GM19438 (cell line): ENCODE measurements around the gene EIF3J.
"Not testable (repeated sequence)": the region's sequence is repeated elsewhere in the genome, so short reads cannot be mapped to it uniquely, and the experiment has no call there.

Experiments used
- ATAC-seq: cut with Tn5 transposase; IDR thresholded peaks from one replicate; pipeline ENCODE4 v1.9.1; 2021; ENCODE audit warnings: low read depth; ENCODE audit not compliant: unreplicated experiment

The EIF3J gene

DNA sequence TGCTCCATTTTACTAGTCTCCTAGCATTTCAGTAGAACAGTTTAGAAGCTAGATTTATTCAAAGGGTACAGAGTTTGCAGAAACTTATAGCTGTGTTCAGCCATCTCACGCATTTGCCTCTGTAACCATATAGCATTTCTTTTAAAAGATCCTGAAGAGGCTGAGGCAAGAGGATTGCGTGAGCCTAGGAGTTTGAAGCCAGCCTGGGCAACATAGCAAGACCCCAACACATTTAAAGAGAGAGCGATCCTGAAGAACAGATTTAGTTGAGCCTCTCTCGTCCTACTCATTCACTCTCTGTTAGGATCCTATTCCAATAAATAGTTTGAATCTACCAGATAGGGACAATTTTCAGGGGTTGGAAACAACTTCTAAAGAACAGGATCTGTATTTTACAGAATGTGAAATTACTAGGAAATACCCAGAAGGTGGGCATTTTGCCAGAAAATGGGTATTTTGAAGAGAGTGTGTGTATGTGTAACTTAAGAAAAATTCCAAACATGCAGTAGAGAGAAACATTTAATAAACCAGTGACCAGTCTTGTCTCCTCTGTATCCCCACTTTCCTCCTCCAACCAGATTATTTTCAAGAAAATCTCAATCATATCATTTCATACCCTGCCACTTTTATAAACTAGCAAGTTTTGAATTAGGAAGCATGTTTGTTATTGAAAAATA, 4.5 kb downstream of the EIF3J start:
- ATAC-seq: no peak

DNA sequence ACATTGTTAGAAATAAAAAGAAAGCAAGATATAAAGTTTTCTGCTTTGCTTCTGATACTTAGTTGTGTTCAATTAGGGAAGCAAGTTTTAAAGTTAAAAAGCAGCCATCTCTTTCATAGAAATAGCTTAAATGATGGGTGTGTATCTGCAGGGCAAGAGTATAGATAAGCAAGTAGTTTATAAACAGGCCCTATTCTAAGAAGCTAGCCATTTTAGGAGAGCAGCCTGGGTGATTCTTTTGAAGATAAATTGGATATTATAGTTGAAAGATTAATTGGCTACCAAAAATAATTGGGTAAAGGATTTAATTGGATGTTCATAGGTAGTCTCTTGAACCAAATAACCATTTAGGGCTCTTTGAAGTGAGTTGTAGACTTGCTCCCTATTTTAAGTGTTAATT, 5.6 kb downstream of the EIF3J start:
- ATAC-seq: no peak

DNA sequence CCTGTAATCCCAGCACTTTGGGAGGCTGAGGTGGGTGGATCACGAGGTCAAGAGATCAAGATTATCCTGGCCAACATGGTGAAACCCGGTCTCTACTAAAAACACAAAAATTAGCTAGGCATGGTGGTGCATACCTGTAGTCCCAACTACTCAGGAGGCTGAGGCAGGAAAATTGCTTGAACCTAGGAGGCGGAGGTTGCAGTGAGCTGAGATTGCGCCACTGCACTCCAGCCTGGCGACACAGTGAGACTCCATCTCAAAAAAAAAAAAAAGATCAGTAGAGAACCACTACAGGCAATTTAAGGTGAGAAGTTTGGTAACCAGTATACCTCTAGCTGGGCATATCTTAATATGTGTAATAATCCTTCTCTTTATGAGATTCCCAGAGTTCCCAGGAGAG, 7.8 kb downstream of the EIF3J start:
- not testable (repeated sequence) for ATAC-seq

- no peak for ATAC-seq
Observed at GRCh38 chr15:44545913-44546802, 9.2 kb downstream of the EIF3J start.

DNA sequence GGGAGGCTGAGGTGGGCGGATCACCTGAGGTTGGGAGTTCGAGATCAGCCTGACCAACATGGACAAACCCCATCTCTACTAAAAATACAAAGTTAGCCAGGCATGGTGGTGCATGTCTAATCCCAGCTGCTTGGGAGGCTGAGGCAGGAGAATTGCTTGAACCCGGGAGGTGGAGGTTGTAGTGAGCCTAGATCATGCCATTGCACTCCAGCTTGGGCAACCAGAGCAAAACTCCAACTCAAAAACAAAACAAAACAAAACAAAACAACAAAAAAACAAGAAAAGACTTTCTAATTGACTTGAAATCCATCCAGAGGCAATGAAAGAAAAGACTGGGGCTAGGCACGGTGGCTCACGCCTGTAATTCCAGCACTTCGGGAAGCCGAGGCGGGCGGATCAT, 12.2 kb downstream of the EIF3J start:
- ATAC-seq: not testable (repeated sequence)

DNA sequence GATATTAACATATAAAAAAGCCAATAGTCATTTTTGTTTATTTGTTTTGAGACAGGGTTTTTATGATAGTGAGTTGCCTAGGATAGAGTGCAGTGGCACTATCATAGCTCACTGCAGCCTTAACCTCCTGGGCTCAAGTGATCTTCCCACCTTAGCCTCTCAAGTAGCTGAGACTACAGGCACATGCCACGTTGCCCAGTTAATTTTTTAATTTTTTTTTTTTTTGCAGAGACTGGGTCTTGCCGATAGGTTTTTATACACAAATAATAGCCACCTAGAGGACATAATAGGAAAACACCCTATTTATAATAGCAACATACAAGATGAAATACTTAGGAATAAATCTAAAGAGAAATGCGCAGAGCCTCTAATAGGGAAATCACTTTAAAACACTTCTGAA, 13.3 kb downstream of the EIF3J start:
- ATAC-seq: no peak

GRCh38 chr15:44550734-44551133, 13.8 kb downstream of the EIF3J start:
- no peak for ATAC-seq

- no peak for ATAC-seq
Observed at GRCh38 chr15:44554934-44555723, 18.2 kb downstream of the EIF3J start.

DNA sequence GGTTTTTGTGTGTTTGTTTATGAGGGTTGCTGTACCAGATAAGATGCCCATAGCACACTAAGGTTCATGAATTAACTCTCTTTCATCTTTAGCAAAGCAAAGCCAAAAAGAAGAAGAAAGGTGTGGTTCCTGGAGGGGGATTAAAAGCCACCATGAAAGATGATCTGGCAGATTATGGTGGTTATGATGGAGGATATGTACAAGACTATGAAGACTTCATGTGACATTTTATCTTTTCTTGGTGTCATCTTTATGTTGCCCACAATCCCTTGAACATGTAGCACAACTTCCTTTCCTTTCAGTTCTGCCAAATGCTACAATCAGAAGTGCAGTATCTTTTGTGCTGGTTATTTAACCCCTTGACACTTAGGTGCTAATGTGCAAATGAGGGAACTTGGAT, 24.0 kb downstream of the EIF3J start:
- not testable (repeated sequence) for ATAC-seq

DNA sequence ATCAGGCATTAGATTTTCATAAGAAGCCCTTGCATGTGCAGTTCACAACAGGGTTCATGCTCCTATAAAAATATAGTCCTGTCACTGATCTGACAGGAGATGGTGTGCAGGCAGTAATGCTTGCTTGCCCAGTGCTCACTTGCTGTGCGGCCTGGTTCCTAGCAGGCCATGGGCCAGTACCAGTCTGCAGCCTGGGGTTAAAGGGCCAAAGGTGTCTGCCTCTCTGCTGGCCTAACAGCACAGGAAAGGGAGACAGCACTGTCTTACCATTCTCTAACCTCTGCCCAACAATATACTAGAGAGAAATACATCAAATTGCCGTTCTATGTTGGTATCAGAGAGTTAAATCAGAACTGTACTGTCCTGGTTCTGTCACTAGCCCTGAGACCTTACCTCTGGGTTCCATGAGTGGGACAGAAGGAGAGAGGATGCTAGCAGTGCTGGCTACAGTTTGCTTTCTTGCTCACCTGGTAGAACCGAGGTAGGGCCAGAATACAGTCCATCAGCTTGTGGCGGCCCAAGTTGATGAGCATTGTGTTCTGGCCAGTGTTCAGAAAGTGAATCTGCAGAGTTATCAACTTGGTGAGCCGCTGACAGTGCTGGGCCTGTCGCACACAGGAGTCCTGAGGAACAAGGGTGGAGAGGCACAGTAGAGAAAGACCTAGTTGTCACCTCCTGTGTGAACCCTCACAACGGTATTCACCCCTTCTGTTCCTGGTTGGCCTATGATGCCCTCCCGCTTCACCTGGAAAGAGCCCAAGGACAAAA, 28.6 kb downstream of the EIF3J start:
- ATAC-seq: no peak

DNA sequence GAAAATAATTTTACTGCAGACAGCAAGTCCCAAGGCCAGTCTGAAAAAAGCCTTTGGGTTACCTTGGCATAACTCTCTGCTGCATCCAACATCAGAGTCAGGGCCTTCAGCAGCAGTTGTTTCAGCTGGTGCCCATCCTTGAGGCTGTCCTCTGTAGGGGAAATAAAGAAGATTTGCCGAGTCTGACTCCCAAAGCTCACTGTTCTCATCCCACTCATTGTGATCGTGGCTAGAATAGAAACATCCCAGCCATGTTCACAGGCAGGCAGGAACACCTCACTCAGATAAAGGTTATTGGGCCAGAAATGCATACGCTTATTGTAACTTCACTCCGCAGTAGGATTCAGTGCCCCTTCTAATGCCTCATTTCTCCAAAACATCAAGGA, 29.2 kb downstream of the EIF3J start:
- no peak for ATAC-seq

GRCh38 chr15:44568338-44568737, 31.4 kb downstream of the EIF3J start:
- ATAC-seq: no peak

- ATAC-seq: no peak
Observed at GRCh38 chr15:44569316-44569715, 32.4 kb downstream of the EIF3J start.

DNA sequence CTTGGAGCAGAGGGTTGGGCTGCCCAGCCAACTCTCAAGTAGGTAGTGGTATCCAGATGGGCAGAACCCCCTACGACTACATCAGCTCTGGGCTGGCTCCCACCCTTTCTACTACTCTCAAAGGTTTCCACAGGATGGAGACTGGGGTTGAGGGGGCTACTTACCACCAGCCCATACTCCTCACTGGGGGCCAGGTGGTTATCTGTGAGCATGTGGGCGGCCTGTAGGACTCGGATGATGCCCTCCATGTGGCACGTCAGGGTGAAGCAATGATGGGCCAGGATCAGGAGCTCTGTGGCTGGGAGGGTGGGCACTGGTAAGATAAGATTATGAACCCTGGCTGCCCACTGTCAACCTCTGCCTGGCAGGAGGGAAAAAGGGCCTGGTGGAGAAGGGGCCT, 33.4 kb downstream of the EIF3J start:
- ATAC-seq: no peak

- ATAC-seq: no peak
Observed at GRCh38 chr15:44573386-44573785, 36.4 kb downstream of the EIF3J start.

DNA sequence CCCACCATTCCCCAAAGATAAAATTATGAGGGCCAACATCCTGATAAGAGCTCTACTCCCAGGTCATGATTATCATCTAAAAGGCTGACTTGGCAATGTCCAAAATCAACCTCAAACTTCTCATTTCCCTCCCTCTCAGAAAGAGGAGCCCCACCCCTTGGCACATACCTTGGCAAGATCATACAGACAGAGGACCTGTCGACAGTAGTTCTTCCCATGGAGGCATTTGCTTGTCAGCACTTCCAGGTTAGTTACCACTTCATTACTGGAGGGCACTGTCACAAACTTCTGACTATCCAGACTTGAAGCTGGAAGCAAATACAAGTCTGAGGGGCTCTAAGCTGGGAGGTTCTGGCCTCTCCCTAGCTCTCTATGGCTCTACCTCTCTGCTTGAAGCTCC, 37.8 kb downstream of the EIF3J start:
- ATAC-seq: no peak

DNA sequence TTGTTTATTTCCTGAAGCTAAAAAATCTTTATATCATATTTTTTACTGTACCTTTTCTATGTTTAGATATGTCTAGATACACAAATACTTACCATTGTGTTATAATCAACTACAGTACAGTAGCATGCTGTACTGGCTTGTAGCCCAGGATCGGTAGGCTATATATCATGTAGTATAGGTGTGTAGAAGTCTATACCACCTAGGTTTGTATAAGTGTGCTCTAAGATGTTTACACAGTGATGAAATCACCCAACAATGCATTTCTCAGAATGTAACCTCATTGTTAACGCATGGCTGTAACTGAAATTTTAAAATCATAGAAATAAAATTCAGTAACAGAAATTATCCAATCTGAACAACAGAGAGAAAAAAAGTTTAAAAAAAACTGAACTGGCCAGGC, 43.2 kb downstream of the EIF3J start:
- ATAC-seq: no peak

DNA sequence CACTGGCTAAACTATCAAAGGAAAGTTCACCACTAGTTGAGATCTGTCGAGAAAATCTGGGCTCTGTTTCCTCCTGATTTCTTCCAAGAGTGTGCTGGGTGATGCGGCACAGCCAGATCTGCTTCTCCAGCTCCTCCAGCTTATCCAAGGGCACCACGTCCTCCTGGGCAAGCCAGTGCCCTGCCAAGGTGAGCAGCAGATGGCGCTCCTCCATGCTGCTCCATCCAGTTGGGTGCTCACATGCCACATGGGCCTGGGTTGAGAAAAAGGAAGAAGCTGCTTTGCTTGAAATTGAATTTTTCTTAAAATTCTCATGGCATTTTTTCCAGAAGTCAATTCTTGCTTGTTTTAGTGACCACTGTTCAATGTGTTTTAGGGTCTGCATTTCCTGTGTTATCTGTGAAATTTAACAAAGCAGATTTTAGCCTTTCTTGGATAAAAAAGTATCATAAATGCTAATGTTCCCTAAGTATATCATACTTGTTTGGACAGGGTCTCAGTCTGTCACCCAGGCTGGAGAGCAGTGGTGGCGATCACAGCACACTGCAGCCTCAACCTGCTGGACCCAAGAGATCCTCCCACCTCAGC, 47.3 kb downstream of the EIF3J start:
- no peak for ATAC-seq

GRCh38 chr15:44585633-44586032, 48.7 kb downstream of the EIF3J start:
- ATAC-seq: no peak

- no peak for ATAC-seq
Observed at GRCh38 chr15:44588541-44588940, 51.6 kb downstream of the EIF3J start.
